Measurements from ENCODE around the gene TSPAN16.

TSPAN16 gene, protein sequence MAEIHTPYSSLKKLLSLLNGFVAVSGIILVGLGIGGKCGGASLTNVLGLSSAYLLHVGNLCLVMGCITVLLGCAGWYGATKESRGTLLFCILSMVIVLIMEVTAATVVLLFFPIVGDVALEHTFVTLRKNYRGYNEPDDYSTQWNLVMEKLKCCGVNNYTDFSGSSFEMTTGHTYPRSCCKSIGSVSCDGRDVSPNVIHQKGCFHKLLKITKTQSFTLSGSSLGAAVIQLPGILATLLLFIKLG

GRCh38 chr19:11295665-11296245 is at the start of gene TSPAN16:
Gene TSPAN16, plus strand, starts transcription at chr19:11296160. Its CDS starts 138 bp downstream, at chr19:11296298.
- DNase-seq = no peak

- DNase-seq = no peak
These were observed 49.0 kb upstream of the TSPAN16 start for GRCh38 chr19:11246941-11247340.

DNA sequence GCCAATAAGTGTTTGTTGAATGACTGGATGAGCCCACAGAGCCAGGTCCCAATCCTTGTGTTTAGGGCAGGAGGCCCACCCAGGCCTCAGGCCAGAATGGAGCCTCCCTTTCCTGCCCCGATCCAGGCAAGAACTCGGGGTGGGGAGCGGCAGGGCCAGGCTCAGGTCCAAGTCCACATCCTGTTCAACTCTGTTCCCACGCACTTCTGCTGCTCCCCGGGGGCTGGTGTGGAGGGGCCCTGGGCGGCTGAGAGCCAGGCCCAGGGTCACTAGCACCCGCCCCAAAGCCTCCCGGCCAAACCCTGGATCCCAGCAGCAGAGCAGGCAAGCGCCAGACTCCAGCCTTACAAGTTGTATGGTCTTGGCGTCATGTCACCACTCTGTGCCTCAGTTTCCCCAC is 48.6 kb upstream of the TSPAN16 start:
- DNase-seq = no peak

DNA sequence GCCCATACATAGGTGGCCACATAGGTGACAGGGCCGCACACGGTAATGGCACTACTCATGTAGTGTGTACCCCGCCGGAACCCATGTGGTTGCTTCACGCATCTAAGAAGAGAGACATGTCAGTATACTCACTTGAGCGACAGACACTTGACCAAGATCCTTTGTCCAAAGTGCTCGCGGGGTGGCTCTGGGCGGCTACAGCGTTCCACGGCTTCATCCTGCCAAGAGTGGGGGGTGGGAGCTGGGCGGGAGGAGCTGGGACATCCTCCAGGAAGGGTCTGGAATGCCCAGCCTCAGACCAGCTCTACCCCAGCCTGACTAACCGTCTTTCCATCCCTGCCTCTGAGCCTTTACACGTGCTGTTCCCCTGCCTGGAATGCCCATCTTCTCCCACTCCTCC is 48.0 kb upstream of the TSPAN16 start:
- no peak for DNase-seq

GRCh38 chr19:11248852-11249251 is 47.1 kb upstream of the TSPAN16 start:
- DNase-seq = no peak

- no peak for DNase-seq
These were observed 44.7 kb upstream of the TSPAN16 start for GRCh38 chr19:11251217-11251616.

DNA sequence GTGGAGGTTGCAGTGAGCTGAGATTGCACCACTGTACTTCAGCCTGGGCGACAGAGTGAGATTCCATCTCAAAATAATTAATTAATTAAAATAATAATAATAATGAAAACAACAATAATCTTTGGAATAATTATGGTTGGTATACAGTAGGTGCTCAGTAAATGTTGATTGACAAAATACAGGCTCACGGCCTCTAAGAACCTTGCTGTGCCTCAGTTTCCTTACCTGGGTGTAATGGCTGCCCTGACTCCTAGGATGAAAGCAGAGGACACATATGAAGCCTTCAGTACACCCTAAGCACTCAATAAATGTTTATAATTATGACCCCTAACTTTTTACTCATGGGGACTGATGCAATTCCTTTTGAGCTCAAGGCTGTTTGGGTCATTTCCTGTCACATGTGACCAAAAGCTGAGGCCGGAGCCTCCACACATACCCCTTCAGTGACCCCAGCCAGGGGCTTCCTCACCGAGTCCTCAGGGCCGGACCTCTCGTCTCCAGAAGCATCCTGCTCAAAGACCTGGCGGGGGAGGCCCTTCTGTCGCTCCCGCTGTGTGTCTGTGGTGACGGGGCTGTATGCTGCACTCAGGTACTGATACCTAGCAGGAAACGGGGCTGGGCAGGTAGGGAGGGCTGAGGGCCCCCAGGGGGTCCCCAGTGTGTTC is 44.2 kb upstream of the TSPAN16 start:
- DNase-seq = no peak

DNA sequence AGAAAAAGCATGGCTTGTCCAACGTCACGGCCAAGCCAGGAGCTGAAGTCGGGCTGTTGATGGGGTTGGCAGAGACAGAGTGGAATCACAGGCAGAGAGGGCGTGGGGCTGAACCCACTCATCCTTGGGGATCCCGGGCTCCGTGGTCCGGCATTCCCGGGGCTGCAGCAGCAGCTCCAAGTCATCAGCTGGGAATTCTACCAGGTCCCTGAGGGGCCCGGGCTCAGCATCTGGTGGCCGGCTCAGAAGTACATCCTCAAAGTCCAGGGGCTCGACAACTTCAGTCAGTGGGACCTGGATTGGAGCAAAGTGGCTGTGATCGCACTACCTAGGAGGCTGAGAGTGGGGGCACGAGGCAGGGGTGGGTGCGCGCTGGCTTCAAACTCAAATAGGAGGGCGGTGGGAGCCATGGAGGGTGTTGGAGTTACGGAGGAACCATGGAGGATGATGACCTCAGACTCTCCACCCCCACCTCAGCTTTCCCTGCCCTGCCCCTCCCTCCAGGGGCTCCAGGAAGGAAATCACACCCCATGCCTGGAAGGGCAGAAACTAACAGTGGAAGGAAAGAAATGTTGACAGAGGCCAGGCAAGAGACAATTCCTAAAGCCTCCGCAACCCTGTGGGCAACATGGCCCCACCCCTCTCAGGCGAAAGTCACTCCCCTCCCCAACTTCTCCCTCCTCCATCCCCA is 43.1 kb upstream of the TSPAN16 start:
- no peak for DNase-seq

DNA sequence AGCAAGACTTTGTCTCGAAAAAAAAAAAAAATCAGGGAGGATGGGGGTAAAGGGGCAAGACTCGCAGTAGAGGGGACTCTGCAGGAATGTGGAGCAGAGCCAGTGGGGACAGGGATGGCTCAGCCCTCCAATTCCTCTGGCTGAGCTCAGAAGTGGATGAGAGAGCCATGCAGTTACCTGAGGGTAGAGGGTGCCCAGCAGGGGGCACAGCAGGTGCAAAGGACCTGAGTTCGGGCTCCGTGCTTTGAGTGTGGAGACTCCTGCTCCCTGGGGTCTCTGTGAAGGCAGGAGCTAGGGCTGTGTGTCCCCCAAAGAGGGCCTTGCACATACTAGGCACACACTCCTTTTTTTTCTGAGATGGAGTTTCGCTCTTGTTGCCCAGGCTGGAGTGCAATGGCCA is 41.3 kb upstream of the TSPAN16 start:
- DNase-seq = no peak

DNA sequence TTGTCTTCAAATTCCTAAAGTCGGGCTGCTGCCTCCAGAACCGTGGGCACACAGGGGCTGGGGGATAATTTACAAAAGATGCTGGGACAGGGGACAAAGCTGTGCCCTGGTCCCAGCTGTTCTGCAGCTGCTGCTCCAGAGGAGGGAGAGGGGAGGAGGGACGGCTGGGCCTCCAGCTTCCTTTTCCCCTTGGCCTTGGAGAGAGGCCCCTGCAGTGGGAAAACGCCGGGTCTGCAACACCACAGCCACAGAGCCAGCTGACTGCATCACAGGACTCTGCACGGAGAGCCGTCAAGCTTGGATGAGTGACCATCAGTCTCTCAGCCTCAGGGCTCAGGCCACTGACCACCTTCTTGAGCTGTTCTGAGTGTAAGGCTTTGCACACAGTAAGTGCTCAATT is 39.8 kb upstream of the TSPAN16 start:
- DNase-seq = no peak

- DNase-seq = no peak
These were observed 38.0 kb upstream of the TSPAN16 start for GRCh38 chr19:11257846-11258380.

- DNase-seq = no peak
These were observed 35.0 kb upstream of the TSPAN16 start for GRCh38 chr19:11260996-11261395.

DNA sequence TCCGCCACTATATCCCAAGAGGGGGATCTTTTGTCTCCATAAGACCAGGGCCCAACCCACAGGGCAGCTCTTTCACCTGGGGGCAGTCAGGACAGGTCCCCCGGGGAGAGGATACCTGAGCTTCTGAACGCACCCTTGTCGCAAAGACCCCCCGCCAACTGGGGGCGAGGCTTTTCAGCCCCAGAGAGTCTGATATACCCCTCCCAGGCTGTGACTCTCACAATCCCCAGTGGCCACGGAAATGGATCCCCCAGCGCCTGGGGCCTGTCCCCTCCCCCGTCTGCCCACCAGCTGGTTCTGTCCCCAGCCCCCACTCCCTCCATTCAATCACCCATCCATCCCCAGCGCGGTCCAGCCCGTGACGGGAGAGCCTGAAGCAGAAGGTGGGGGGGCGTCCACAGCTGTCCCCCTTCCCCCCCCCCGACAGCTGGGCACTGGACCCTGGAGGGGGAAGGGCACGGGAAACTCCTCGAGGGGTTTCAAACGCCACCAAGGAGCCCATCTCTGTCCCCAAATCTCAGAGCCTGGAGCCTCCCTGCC is 34.5 kb upstream of the TSPAN16 start:
- DNase-seq = no peak

GRCh38 chr19:11261971-11262839 is 33.8 kb upstream of the TSPAN16 start, which contains the start of gene DOCK6:
Gene DOCK6, minus strand, starts transcription at chr19:11262524. Its CDS starts 84 bp downstream, at chr19:11262440.
- no peak for DNase-seq

DNA sequence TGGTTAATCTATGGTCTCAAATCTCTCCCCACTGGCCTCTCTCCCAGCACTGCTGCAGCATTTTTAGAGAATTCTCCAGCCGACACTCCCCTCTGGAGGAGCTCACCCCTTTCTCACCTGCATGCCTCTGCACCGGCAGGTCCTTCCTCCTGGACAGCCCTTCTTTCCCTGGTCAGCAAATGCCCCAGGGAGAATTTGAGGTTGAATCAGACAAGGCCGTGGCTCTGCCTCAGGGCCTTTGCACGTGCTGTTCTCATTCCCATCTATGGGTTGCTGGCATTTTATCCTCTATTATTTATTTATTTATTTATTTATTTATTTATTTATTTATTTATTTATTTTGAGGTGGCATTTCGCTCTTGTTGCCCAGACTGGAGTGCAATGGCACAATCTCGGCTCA is 32.2 kb upstream of the TSPAN16 start:
- no peak for DNase-seq

GRCh38 chr19:11264452-11265176 is 31.3 kb upstream of the TSPAN16 start:
- no peak for DNase-seq

DNA sequence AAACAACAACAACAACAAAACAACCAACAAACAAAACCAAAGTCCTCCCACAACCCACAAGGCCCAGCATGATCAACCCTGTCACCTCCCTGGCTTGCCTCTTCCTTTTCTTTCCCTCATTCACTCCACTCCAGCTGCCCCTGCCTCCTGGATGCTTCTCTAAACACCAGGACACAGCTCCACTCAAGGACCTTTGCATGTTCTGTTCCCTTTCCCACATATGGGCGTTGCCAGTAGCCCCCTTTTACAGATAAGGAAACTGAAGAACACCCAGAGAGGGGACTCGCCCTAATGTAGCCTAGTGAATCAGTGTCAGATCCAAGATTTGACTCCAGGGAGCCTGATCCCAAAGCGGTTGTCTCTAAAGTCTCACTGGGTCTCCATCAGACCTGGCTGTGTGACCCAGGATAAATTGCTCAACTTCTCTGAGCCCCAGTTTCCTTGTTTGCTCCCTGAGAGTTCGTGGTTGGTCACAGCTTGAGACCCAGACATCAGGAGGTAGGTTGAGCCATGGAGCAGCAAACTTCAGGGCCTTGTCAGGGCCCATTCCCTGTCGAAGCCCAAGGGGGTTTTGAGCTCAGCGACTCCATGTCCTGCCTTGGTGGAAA is 30.7 kb upstream of the TSPAN16 start:
- DNase-seq = no peak

- DNase-seq = no peak
These were observed 30.1 kb upstream of the TSPAN16 start for GRCh38 chr19:11265785-11266236.

DNA sequence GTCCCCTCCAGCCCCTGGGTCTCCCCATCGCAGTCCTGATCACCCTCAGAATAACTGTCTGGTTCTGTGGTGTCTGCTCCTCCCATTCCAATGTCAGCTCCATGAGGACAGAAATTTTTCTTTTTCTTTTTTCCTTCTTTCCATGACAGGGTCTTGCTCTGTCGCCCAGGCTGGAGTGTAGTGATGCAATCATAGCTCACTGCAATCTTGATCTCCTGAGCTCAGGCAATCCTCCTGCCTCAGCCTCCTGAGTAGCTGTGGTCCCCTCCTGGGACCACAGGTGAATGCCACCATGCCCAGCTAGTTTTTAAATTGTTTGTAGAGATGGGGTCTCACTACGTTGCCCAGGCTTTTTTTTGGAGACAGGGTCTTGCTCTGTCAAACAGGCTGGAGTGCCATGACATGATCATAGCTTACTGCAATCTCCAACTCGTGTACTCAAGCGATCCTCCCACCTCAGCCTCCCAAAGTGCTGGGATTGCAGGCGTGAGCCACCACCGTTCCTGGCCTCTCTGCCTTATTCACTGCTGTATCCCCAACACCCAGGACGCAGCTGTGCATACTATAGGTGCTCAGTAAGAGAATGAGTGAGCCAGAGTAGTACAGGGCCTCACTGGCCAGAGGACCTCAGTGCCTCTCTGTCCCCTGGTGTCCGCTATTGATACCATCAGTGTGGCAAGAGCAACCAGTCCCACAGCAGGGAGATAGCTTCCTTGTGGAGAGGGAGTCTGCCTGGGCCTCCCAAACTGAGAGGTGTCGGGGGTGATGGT is 28.5 kb upstream of the TSPAN16 start:
- no peak for DNase-seq

- DNase-seq = no peak
These were observed 27.1 kb upstream of the TSPAN16 start for GRCh38 chr19:11268783-11269267.
